Thyroid gland (tissue), 4 donors: ENCODE data around the gene CLASP1. TPM values are rescaled to one million over a fixed set of nuclear protein-coding genes. Genes with fewer than 3 reads are reported as not detected.

ENCODE experiments used
- DNase-seq, 2 donors: peaks; one replicate each; pipeline ENCODE4 v3.0.0-alpha.2; 2019
- H3K27ac ChIP-seq, 3 donors: fragments of 200-600 bp; sonication (generic); 1 replicate in 2 of 3; 2 replicates in 1 of 3; pipeline ENCODE4 v1.5.1; 2016 to 2019; ENCODE audit warnings: mild to moderate bottlenecking in 1 of 3, moderate library complexity in 1 of 3
- H3K27me3 ChIP-seq: fragments of 200-600 bp; sonication (generic); one replicate; pipeline ENCODE4 v1.5.1; 2019
- H3K36me3 ChIP-seq, 2 donors: fragments of 200-600 bp; sonication (generic); one replicate each; pipeline ENCODE4 v1.5.1; 2016 to 2019
- H3K4me1 ChIP-seq, 2 donors: fragments of 200-600 bp; sonication (generic); one replicate each; pipeline ENCODE4 v1.5.1; 2017 to 2019
- H3K4me3 ChIP-seq, 3 donors: fragments of 200-600 bp; sonication (generic); replicated peaks in 1 of 3; 1 replicate in 2 of 3; 2 replicates in 1 of 3; pipeline ENCODE4 v1.5.1; 2016; ENCODE audit warnings: mild to moderate bottlenecking in 1 of 3
- H3K9me3 ChIP-seq: fragments of 200-600 bp; sonication (generic); one replicate; pipeline ENCODE4 v1.5.1; 2017
- CTCF ChIP-seq, 6 experiments: fragments of 200-600 bp in 3 of 6; fragments of 450-650 bp in 3 of 6; sonication (generic) in 3 of 6; IDR thresholded peaks; one replicate each; pipeline ENCODE4 v1.5.1; 2016 to 2019; ENCODE audit warnings: antibody characterized with exemption in 6 of 6, mild to moderate bottlenecking in 2 of 6, inconsistent platforms in 1 of 6, moderate library complexity in 1 of 6
- POLR2A ChIP-seq, 2 donors: fragments of 450-650 bp; IDR thresholded peaks; one replicate each; pipeline ENCODE4 v1.6.1; 2017; ENCODE audit warnings: antibody characterized with exemption in 2 of 2, mild to moderate bottlenecking in 2 of 2, moderate library complexity in 1 of 2
- WGBS, 2 donors: methylation state at CpG; one replicate each; pipeline ENCODE4 v1.1.5; 2017; 5-methylcytosine and 5-hydroxymethylcytosine counted together
- intact Hi-C: fragments of 100-400 bp; cut with DNase I; formaldehyde crosslinking; loops from one replicate; pipeline ENCODE4 v1.15.1; 2023
- total RNA-seq, 4 donors: library from RNA; depleted of rRNA; stranded (reverse); fragments of >200 nt; gene quantifications; one replicate each; pipeline ENCODE4 v1.2.3, GENCODE V29; 2016

Gene CLASP1
- total RNA-seq, 4 donors from 2014 or later: 69.3 to 110 (median 98.3) TPM

- 2% methylated on average over 23 of the region's 23 CpGs for WGBS, 2 donors
- peak overlapping the region; percentile 94 to 97 (median 96) for H3K27ac ChIP-seq
- no peaks in the 10 kb centered on the region for H3K9me3 ChIP-seq
- intact Hi-C loops: loop anchor here (5.0 to 10.0 kb wide), 2 partner anchors 92 to 126 kb away; no protein-coding TSS in a partner anchor
- peak overlapping the region; percentile 68 to 87 (median 76) for H3K4me3 ChIP-seq
- peaks cover 32 to 36% of the 10 kb centered on the region in 2 donors for H3K4me1 ChIP-seq
- no peaks in the 10 kb centered on the region for H3K36me3 ChIP-seq
- H3K27me3 ChIP-seq: no peaks in the 10 kb centered on the region
- TF ChIP-seq POLR2A (IDR thresholded peaks at IDR 0.05) (no peak), CTCF (IDR thresholded peaks at IDR 0.05) (no peak)
- DNase-seq: no peak
These were observed 1.2 kb upstream of the CLASP1 start for GRCh38 chr2:121650315-121650930.

DNA sequence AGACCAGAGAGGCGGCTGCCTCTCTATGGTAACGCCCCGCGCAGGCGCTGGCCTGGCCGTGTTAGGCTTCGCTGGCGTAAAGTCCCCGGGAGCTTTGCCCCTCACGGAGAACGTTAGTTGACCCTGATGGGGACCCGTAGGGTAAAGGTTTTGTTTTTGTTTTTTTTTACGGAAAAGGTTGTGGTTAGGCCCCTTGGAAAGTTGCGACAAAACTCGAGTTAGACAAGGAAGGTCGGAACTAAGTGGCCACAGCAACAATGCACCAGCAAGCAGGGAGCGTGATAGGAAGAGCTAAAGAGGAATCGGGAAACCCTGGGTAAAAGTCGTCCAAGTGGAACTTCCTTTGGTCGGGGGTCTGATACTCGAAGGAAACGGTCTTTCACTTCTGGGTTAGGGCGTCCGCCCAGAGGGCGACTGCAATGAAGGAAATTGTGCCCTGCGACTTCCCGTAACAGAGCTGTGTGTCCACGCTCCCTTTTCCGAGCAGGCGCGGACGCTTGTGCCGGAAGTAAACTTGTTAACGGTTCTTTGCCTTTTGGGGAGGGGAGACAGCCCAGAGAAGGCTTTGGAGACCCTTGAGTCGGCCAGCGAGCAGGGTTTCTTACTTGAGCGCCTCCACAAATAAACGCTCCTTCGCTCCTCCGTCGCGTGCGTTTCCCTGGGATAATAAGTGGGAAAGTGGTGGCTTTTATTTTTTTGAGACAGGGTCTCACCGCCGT lies 493 bp upstream of the CLASP1 start:
- TF ChIP-seq CTCF (IDR thresholded peaks at IDR 0.05): no peak
- no peak for TF ChIP-seq POLR2A (IDR thresholded peaks at IDR 0.05)
- intact Hi-C loops: loop anchor here (5.0 to 10.0 kb wide), 2 partner anchors 93 to 125 kb away; no protein-coding TSS in a partner anchor
- Histone ChIP-seq H3K4me1 (peaks cover 39 to 43% of the 10 kb centered on the region in 2 donors), H3K27ac (peak overlapping the region; percentile 94 to 97 (median 96)), H3K27me3 (no peaks in the 10 kb centered on the region), H3K36me3 (no peaks in the 10 kb centered on the region), H3K9me3 (no peaks in the 10 kb centered on the region), H3K4me3 (peak overlapping the region; percentile 68 to 87 (median 76))
- DNase-seq: peak; percentile 97 to 98
- WGBS, 2 donors: 0 to 1% methylated on average over 39 to 41 of the region's 45 CpGs

DNA sequence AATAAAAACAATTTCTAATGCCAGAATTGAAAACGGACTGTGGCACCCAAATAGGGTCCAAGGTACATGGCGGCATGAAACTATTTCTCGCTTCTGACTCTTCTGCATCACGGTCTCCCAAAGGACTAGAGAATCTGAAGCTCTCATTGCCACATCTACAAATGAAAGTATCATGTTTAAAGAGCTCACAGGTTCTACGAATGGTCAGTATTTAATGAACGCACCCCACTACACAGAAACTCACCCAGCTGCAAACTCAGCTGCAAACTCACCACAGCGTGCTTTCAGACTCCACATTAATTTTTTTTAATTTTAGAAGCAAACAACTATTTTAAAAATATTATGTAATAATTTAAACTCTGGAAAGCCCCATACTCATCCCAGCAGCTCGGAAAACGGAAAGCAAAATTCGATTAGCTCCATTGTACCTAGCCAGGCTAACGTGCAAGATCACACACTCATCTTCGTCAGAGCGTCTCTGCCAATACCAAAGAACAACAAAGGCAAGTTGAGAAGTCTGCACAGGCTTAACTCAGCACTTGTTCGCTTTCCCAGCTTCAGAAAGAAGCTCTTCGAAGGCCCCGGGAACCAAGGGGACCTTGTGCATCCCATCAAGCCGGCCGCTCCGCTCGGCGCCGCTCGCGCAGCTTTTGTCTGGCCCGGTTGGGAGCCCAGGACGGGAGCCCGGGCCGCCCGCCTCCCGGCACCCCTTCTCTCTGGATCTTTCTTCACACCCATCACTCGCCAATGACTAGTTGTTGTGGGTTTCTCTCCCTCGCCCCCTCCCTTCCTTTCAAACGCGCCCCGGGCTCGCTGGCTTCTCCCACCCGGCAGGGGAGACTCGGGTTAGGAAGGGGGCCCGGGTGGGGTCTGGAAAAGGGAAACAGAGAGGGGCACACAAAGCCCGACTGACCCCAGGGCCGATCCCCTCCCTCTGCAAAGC lies 785 bp downstream of the CLASP1 start:
- no peaks in the 10 kb centered on the region for H3K9me3 ChIP-seq
- no peak for TF ChIP-seq CTCF (IDR thresholded peaks at IDR 0.05)
- peak in 1 of 2 donors; percentile 72 for TF ChIP-seq POLR2A (IDR thresholded peaks at IDR 0.05)
- H3K4me1 ChIP-seq: peaks cover 48 to 50% of the 10 kb centered on the region in 2 donors
- no peaks in the 10 kb centered on the region for H3K36me3 ChIP-seq
- intact Hi-C loops: no loop called here
- peak; percentile 52 to 54 for DNase-seq
- peak overlapping the region; percentile 68 to 98 (median 87) for H3K4me3 ChIP-seq
- no peaks in the 10 kb centered on the region for H3K27me3 ChIP-seq
- WGBS, 2 donors: 1 to 2% methylated on average over 38 to 41 of the region's 41 CpGs
- peak overlapping the region; percentile 94 to 97 (median 96) for H3K27ac ChIP-seq

DNA sequence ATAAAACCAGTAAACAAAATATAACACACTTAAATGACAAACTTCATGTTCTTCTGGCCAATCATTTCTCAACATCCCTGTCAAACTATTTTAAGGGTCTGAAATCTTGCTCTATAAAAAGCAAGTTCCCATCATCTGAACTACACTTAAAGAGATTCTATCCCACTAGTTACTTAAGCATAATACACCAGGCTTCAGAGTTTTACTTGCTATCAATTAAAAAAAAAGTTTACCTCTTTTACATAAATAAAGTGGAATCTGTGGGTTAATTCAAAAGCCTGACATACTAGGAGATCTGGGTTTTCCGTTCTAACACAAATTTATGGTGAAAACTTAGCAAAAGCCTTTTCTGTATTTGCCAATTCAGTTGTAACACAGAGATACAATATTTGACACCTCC lies 1.9 kb downstream of the CLASP1 start:
- 66 to 77% methylated on average over 1 of the region's 1 CpG for WGBS, 2 donors
- Histone ChIP-seq H3K4me3 (no peak overlapping the region), H3K27me3 (no peaks in the 10 kb centered on the region), H3K36me3 (no peaks in the 10 kb centered on the region), H3K9me3 (no peaks in the 10 kb centered on the region), H3K27ac (peak overlapping the region; percentile 94 to 97 (median 96)), H3K4me1 (peaks cover 48 to 50% of the 10 kb centered on the region in 2 donors)
- intact Hi-C loops: no loop called here
- TF ChIP-seq CTCF (IDR thresholded peaks at IDR 0.05): no peak
- no peak for TF ChIP-seq POLR2A (IDR thresholded peaks at IDR 0.05)
- no peak for DNase-seq
